ENCODE results near the gene PTTG1.

The PTTG1 gene

GRCh38 chr5:160379511-160379910, 42.1 kb upstream of the PTTG1 start:
- in situ Hi-C loops (cut with MboI; ENCODE audit: low pct_unique_long_range_greater_than_20kb, low sequenced_read_pairs, unreplicated experiment), result no loop called here
- TF ChIP-seq, protein P1, sequence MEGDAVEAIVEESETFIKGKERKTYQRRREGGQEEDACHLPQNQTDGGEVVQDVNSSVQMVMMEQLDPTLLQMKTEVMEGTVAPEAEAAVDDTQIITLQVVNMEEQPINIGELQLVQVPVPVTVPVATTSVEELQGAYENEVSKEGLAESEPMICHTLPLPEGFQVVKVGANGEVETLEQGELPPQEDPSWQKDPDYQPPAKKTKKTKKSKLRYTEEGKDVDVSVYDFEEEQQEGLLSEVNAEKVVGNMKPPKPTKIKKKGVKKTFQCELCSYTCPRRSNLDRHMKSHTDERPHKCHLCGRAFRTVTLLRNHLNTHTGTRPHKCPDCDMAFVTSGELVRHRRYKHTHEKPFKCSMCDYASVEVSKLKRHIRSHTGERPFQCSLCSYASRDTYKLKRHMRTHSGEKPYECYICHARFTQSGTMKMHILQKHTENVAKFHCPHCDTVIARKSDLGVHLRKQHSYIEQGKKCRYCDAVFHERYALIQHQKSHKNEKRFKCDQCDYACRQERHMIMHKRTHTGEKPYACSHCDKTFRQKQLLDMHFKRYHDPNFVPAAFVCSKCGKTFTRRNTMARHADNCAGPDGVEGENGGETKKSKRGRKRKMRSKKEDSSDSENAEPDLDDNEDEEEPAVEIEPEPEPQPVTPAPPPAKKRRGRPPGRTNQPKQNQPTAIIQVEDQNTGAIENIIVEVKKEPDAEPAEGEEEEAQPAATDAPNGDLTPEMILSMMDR (IDR thresholded peaks at IDR 0.05; ENCODE audit: extremely low read depth, insufficient read depth, missing control alignments), result no peak
- no peak for DNase-seq (ENCODE audit: low spot score)

- DNase-seq (ENCODE audit: low spot score), result no peak
- in situ Hi-C loops (cut with MboI; ENCODE audit: low pct_unique_long_range_greater_than_20kb, low sequenced_read_pairs, unreplicated experiment), result no loop called here
- TF ChIP-seq, protein P1 (IDR thresholded peaks at IDR 0.05; ENCODE audit: extremely low read depth, insufficient read depth, missing control alignments), result no peak
Observed at GRCh38 chr5:160380041-160380440, 41.6 kb upstream of the PTTG1 start.

GRCh38 chr5:160382346-160382745, 39.3 kb upstream of the PTTG1 start:
- no peak for DNase-seq (ENCODE audit: low spot score)
- in situ Hi-C loops (cut with MboI; ENCODE audit: low pct_unique_long_range_greater_than_20kb, low sequenced_read_pairs, unreplicated experiment), result no loop called here
- TF ChIP-seq, protein P1 (IDR thresholded peaks at IDR 0.05; ENCODE audit: extremely low read depth, insufficient read depth, missing control alignments), result no peak

DNA sequence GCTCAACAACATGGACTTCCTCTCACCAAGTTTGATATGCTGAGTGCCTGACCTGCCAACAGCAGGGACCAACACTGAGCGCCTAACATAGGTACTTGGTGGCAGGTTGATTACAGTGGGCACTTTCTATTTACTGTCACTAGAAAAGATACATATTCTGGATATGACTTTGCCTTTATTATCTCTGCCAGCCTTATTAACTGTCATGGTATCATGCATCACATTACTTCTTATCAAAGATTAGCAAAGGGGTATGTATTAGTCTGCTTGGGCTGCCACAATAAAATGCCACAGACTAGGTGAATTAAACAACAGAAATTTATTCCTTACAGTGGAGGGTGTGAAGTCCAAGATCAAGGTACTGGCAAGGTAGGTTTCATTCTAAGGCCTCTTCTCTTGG, 37.0 kb upstream of the PTTG1 start:
- TF ChIP-seq, protein P1 (IDR thresholded peaks at IDR 0.05; ENCODE audit: extremely low read depth, insufficient read depth, missing control alignments), result no peak
- in situ Hi-C loops (cut with MboI; ENCODE audit: low pct_unique_long_range_greater_than_20kb, low sequenced_read_pairs, unreplicated experiment), result no loop called here
- DNase-seq (ENCODE audit: low spot score), result no peak

DNA sequence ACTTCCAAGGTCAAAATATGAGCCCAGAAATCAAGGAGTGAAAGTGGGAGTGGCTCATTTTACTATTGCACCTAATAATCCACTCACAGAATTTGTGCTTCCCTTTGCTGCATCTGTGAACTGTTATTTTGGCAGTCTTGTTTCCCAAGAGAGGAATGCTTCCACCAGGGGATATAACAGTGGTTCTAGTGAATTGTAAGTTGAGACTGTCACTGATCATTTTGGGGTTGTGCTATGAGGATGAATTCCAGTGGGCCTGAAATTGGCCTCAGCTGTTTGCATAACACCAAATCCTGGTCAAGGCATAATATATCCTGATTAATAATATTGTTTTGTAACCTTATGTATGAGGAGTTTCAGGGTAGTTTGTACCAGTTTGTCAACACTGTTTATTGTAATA, 36.2 kb upstream of the PTTG1 start:
- in situ Hi-C loops (cut with MboI; ENCODE audit: low pct_unique_long_range_greater_than_20kb, low sequenced_read_pairs, unreplicated experiment), result no loop called here
- DNase-seq (ENCODE audit: low spot score), result no peak
- TF ChIP-seq, protein P1 (IDR thresholded peaks at IDR 0.05; ENCODE audit: extremely low read depth, insufficient read depth, missing control alignments), result no peak

- no peak for DNase-seq (ENCODE audit: low spot score)
- in situ Hi-C loops (cut with MboI; ENCODE audit: low pct_unique_long_range_greater_than_20kb, low sequenced_read_pairs, unreplicated experiment), result no loop called here
- TF ChIP-seq, protein P1 (IDR thresholded peaks at IDR 0.05; ENCODE audit: extremely low read depth, insufficient read depth, missing control alignments), result no peak
Observed at GRCh38 chr5:160387445-160387844, 34.2 kb upstream of the PTTG1 start.

Data from GM13977 (cell line).